Measurements from ENCODE around the gene SPAG16. TPM values are rescaled to one million over a fixed set of nuclear protein-coding genes. Genes with fewer than 3 reads are reported as not detected.

The SPAG16 gene
- total and polyA plus RNA-seq, 2 donors (not counting 1 experiment from before 2014, with no cell fraction given) = 24.1 to 36.8 TPM

GRCh38 chr2:214367171-214367570 lies 1082.9 kb downstream of the SPAG16 start:
- no peaks in the 10 kb centered on the region for H3K36me3 ChIP-seq (ENCODE audit: control insufficient read depth, insufficient read depth, low read length)
- no peak overlapping the region for H3K9ac ChIP-seq (ENCODE audit: insufficient read depth, low read length)
- H3K27me3 ChIP-seq (ENCODE audit: control insufficient read depth, insufficient read depth, low read length) = no peaks in the 10 kb centered on the region
- no peak overlapping the region for H3K27ac ChIP-seq (ENCODE audit: insufficient read depth, low read length)
- H3K79me2 ChIP-seq (ENCODE audit: control insufficient read depth, insufficient read depth, low read length) = no peaks in the 10 kb centered on the region
- no peak overlapping the region for H2AFZ ChIP-seq (ENCODE audit: low read length)
- H3K4me2 ChIP-seq (ENCODE audit: extremely low read depth, insufficient read depth, low read length) = no peak overlapping the region
- no peaks in the 10 kb centered on the region for H3K4me1 ChIP-seq (ENCODE audit: control insufficient read depth, extremely low read depth, insufficient read depth, low read length)
- TF ChIP-seq EZH2 (IDR thresholded peaks at IDR 0.05; ENCODE audit: low read length, missing control alignments) (no peak), CTCF (conservative IDR thresholded peaks at IDR 0.05 in 1 of 2, IDR thresholded peaks at IDR 0.05 in 1 of 2; ENCODE audit: low read depth in 1 of 2, low read length in 2 of 2) (no peak)
- H4K20me1 ChIP-seq (ENCODE audit: control insufficient read depth, extremely low read depth, insufficient read depth, low read length) = no peaks in the 10 kb centered on the region
- H3K4me3 ChIP-seq (replicated peaks in 1 of 4; ENCODE audit: control extremely low read depth in 1 of 4, insufficient read depth in 1 of 4, low read depth in 3 of 4, low read length in 4 of 4) = no peak overlapping the region
- DNase-seq (ENCODE audit: low read depth in 2 of 2) = no peak
- H3K9me3 ChIP-seq (ENCODE audit: control insufficient read depth, insufficient read depth, low read depth, low read length) = no peaks in the 10 kb centered on the region

- H2AFZ ChIP-seq (ENCODE audit: low read length) = no peak overlapping the region
- H4K20me1 ChIP-seq (ENCODE audit: control insufficient read depth, extremely low read depth, insufficient read depth, low read length) = no peaks in the 10 kb centered on the region
- no peak overlapping the region for H3K4me2 ChIP-seq (ENCODE audit: extremely low read depth, insufficient read depth, low read length)
- H3K4me3 ChIP-seq (replicated peaks in 1 of 4; ENCODE audit: control extremely low read depth in 1 of 4, insufficient read depth in 1 of 4, low read depth in 3 of 4, low read length in 4 of 4) = no peak overlapping the region
- no peaks in the 10 kb centered on the region for H3K4me1 ChIP-seq (ENCODE audit: control insufficient read depth, extremely low read depth, insufficient read depth, low read length)
- no peak overlapping the region for H3K27ac ChIP-seq (ENCODE audit: insufficient read depth, low read length)
- no peaks in the 10 kb centered on the region for H3K9me3 ChIP-seq (ENCODE audit: control insufficient read depth, insufficient read depth, low read depth, low read length)
- TF ChIP-seq EZH2 (IDR thresholded peaks at IDR 0.05; ENCODE audit: low read length, missing control alignments) (no peak), CTCF (conservative IDR thresholded peaks at IDR 0.05 in 1 of 2, IDR thresholded peaks at IDR 0.05 in 1 of 2; ENCODE audit: low read depth in 1 of 2, low read length in 2 of 2) (no peak)
- no peaks in the 10 kb centered on the region for H3K79me2 ChIP-seq (ENCODE audit: control insufficient read depth, insufficient read depth, low read length)
- DNase-seq (ENCODE audit: low read depth in 2 of 2) = no peak
- H3K36me3 ChIP-seq (ENCODE audit: control insufficient read depth, insufficient read depth, low read length) = no peaks in the 10 kb centered on the region
- H3K9ac ChIP-seq (ENCODE audit: insufficient read depth, low read length) = no peak overlapping the region
- H3K27me3 ChIP-seq (ENCODE audit: control insufficient read depth, insufficient read depth, low read length) = no peaks in the 10 kb centered on the region
Measured at GRCh38 chr2:214376618-214377285, 1092.5 kb downstream of the SPAG16 start.

- no peaks in the 10 kb centered on the region for H3K9me3 ChIP-seq (ENCODE audit: control insufficient read depth, insufficient read depth, low read depth, low read length)
- H3K27ac ChIP-seq (ENCODE audit: insufficient read depth, low read length) = no peak overlapping the region
- no peak overlapping the region for H3K9ac ChIP-seq (ENCODE audit: insufficient read depth, low read length)
- H3K36me3 ChIP-seq (ENCODE audit: control insufficient read depth, insufficient read depth, low read length) = no peaks in the 10 kb centered on the region
- H3K4me3 ChIP-seq (replicated peaks in 1 of 4; ENCODE audit: control extremely low read depth in 1 of 4, insufficient read depth in 1 of 4, low read depth in 3 of 4, low read length in 4 of 4) = no peak overlapping the region
- DNase-seq (ENCODE audit: low read depth in 2 of 2) = peak in 1 of 2 donors; percentile 63
- H3K4me2 ChIP-seq (ENCODE audit: extremely low read depth, insufficient read depth, low read length) = no peak overlapping the region
- H3K79me2 ChIP-seq (ENCODE audit: control insufficient read depth, insufficient read depth, low read length) = no peaks in the 10 kb centered on the region
- H2AFZ ChIP-seq (ENCODE audit: low read length) = no peak overlapping the region
- H3K27me3 ChIP-seq (ENCODE audit: control insufficient read depth, insufficient read depth, low read length) = no peaks in the 10 kb centered on the region
- H3K4me1 ChIP-seq (ENCODE audit: control insufficient read depth, extremely low read depth, insufficient read depth, low read length) = no peaks in the 10 kb centered on the region
- TF ChIP-seq CTCF (conservative IDR thresholded peaks at IDR 0.05 in 1 of 2, IDR thresholded peaks at IDR 0.05 in 1 of 2; ENCODE audit: low read depth in 1 of 2, low read length in 2 of 2) = no peak
- no peak for TF ChIP-seq EZH2 (IDR thresholded peaks at IDR 0.05; ENCODE audit: low read length, missing control alignments)
- no peaks in the 10 kb centered on the region for H4K20me1 ChIP-seq (ENCODE audit: control insufficient read depth, extremely low read depth, insufficient read depth, low read length)
Measured at GRCh38 chr2:214377286-214377624, 1093.0 kb downstream of the SPAG16 start.

Measured in fibroblast of lung (primary cell).